Endothelial cell (in vitro differentiated cells): ENCODE results near the gene LARP4B. TPM values are rescaled to one million over a fixed set of nuclear protein-coding genes. Genes with fewer than 3 reads are reported as not detected.

Experiments used
- DNase-seq: peaks from one replicate; pipeline ENCODE4 v3.0.0; 2021; ENCODE audit warnings: low spot score
- H3K27ac Mint-ChIP-seq: one replicate; pipeline ENCODE4 v1.8.0; 2021; ENCODE audit warnings: mixed read lengths, inconsistent platforms; ENCODE audit not compliant: unreplicated experiment
- H3K27me3 Mint-ChIP-seq: one replicate; pipeline ENCODE4 v1.8.0; 2021; ENCODE audit warnings: mild to moderate bottlenecking, moderate library complexity, mixed read lengths, inconsistent platforms; ENCODE audit not compliant: unreplicated experiment
- H3K36me3 Mint-ChIP-seq: one replicate; pipeline ENCODE4 v1.8.0; 2021; ENCODE audit warnings: mild to moderate bottlenecking, low read depth, mixed read lengths, inconsistent platforms; ENCODE audit not compliant: unreplicated experiment
- H3K4me1 Mint-ChIP-seq: one replicate; pipeline ENCODE4 v1.8.0; 2021; ENCODE audit warnings: mild to moderate bottlenecking, mixed read lengths, inconsistent platforms; ENCODE audit not compliant: unreplicated experiment
- H3K4me3 Mint-ChIP-seq: one replicate; pipeline ENCODE4 v1.8.0; 2021; ENCODE audit warnings: mild to moderate bottlenecking, mixed read lengths, inconsistent platforms; ENCODE audit not compliant: unreplicated experiment
- H3K9me3 Mint-ChIP-seq: one replicate; pipeline ENCODE4 v1.8.0; 2021; ENCODE audit warnings: mixed read lengths, inconsistent platforms; ENCODE audit not compliant: unreplicated experiment
- total RNA-seq: library from RNA; stranded (reverse); fragmentation: NEBNext Ultra II Directional; extraction: Animal tissue kit (Norgen Biotek cat#: 25700); gene quantifications from one replicate; pipeline ENCODE4 v1.2.1, GENCODE V29; 2021; ENCODE audit not compliant: unreplicated experiment
- TF ChIP-seq, protein P1 (sequence below): fragments of 200-600 bp; sonication (generic); IDR thresholded peaks from one replicate; pipeline ENCODE4 v1.5.0; 2021; ENCODE audit warnings: antibody characterized with exemption; ENCODE audit not compliant: unreplicated experiment

The LARP4B gene
- total RNA-seq, 1 donor from 2014 or later, result 91.8 TPM

DNA sequence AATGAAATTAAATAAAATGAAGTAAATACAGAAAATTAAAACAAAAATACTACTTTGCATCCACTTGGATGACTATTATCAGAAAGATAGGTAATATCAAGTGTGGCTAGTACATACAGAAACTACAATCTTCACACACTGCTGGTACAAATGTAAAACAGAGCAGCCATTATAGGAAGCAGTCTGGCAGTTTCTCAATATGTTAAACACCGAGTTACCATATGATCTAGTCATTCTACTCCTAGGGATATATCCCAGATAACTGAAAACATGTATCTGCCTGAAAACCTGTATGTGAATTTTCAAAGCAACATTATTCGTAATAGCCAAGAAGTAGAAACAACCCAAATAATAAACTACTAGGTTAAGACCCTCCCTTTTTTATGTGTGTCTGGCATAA lies 33.4 kb downstream of the LARP4B start:
- Mint-ChIP-seq H3K9me3 (no peaks in the 10 kb centered on the region), H3K27me3 (peaks cover 1% of the 10 kb centered on the region), H3K36me3 (no peaks in the 10 kb centered on the region), H3K27ac (no peak overlapping the region), H3K4me3 (no peak overlapping the region), H3K4me1 (peaks cover 22% of the 10 kb centered on the region)
- TF ChIP-seq, protein P1, sequence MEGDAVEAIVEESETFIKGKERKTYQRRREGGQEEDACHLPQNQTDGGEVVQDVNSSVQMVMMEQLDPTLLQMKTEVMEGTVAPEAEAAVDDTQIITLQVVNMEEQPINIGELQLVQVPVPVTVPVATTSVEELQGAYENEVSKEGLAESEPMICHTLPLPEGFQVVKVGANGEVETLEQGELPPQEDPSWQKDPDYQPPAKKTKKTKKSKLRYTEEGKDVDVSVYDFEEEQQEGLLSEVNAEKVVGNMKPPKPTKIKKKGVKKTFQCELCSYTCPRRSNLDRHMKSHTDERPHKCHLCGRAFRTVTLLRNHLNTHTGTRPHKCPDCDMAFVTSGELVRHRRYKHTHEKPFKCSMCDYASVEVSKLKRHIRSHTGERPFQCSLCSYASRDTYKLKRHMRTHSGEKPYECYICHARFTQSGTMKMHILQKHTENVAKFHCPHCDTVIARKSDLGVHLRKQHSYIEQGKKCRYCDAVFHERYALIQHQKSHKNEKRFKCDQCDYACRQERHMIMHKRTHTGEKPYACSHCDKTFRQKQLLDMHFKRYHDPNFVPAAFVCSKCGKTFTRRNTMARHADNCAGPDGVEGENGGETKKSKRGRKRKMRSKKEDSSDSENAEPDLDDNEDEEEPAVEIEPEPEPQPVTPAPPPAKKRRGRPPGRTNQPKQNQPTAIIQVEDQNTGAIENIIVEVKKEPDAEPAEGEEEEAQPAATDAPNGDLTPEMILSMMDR, result no peak
- no peak for DNase-seq

DNA sequence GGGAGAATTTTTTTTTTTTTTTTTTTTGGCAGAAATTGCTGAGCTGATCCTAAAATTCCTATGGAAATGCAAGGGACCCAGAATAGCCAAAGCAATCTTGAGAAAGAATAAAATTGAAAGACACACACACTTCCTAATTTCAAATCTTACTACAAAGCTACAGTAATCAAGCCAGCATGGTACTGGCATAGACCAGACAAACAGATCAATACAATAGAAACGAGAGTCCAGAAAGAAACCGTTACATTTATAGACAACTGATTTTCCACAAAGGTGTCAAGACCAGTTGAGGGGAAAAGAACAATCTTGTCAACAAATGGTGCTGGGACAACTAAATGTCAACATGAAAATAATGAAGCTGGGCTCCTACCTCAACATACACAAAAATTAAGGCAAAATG lies 34.5 kb downstream of the LARP4B start:
- Mint-ChIP-seq H3K27ac (no peak overlapping the region), H3K4me1 (peaks cover 14% of the 10 kb centered on the region), H3K9me3 (no peaks in the 10 kb centered on the region), H3K4me3 (no peak overlapping the region), H3K27me3 (peaks cover 1% of the 10 kb centered on the region), H3K36me3 (no peaks in the 10 kb centered on the region)
- TF ChIP-seq, protein P1, result no peak
- DNase-seq, result no peak

DNA sequence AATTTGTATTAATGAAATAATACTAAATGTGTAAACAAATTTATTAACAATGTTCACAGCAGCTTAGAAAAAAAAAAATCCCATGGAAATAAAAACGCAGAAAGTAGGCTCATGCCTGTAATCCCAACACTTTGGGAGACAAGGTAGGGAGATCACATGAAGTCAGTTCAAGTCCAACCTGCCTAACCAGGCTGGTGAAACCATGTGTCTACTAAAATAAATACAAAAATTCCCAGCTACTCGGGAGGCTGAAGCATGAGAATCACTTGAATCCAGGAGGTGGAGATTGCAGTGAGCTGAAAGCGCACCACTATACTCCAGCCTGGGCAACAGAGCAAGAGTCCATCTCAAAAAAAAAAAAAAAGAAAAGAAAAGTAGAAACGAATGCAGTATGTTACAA lies 36.2 kb downstream of the LARP4B start:
- Mint-ChIP-seq H3K36me3 (no peaks in the 10 kb centered on the region), H3K4me1 (peaks cover 11% of the 10 kb centered on the region), H3K4me3 (no peak overlapping the region), H3K9me3 (no peaks in the 10 kb centered on the region), H3K27ac (no peak overlapping the region), H3K27me3 (peaks cover 1% of the 10 kb centered on the region)
- TF ChIP-seq, protein P1, result no peak
- DNase-seq, result no peak

DNA sequence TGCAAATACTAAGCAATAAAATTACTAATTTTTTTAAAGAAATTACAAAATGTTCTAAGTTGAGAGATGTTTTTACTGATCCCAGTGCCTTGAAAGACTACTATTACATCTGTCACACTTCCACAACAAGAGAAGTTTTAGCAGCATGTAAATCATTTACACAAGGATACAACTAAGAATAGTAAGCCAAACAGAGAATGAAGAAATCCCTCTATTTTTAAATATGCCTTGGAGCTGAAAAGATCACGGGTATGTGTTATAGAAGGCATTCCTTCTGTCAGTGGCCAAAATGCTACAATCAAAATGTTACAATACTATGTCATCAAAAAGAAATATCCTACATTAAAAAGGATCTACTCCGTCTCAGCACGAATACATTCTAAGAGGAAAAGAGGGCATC lies 52.6 kb downstream of the LARP4B start:
- TF ChIP-seq, protein P1, result no peak
- H3K36me3 Mint-ChIP-seq, result peaks cover 40% of the 10 kb centered on the region
- H3K27ac Mint-ChIP-seq, result peak overlapping the region; percentile 76
- H3K4me1 Mint-ChIP-seq, result peaks cover 7% of the 10 kb centered on the region
- DNase-seq, result no peak
- H3K9me3 Mint-ChIP-seq, result no peaks in the 10 kb centered on the region
- no peak overlapping the region for H3K4me3 Mint-ChIP-seq
- no peaks in the 10 kb centered on the region for H3K27me3 Mint-ChIP-seq

DNA sequence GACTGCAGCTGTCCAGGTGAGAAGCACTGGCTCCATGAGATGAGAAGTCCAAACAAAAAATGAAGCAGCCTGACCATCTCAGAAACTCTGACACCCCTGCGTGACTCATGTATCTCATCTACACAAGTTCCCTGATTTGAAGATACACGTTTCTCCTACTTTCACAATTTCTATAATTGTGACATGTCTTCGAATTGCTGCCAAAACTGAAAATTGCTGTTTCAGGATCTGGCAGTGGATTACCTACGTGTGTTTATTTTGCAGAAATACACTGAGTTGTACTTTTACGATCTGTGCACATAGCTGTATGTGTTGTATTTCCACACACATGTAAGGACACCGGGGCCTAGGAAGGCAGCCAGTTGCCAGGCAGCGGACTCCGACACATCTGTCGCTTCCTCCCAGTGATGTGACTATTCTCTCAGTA lies 53.2 kb downstream of the LARP4B start:
- H3K4me1 Mint-ChIP-seq, result peaks cover 7% of the 10 kb centered on the region
- no peaks in the 10 kb centered on the region for H3K27me3 Mint-ChIP-seq
- no peak for DNase-seq
- peak overlapping the region; percentile 19 for H3K27ac Mint-ChIP-seq
- no peak overlapping the region for H3K4me3 Mint-ChIP-seq
- H3K9me3 Mint-ChIP-seq, result no peaks in the 10 kb centered on the region
- TF ChIP-seq, protein P1, result no peak
- H3K36me3 Mint-ChIP-seq, result peaks cover 40% of the 10 kb centered on the region
